Astrocyte (in vitro differentiated cells and primary cell): ENCODE results near the gene FLVCR1. TPM values are rescaled to one million over a fixed set of nuclear protein-coding genes. Genes with fewer than 3 reads are reported as not detected.

Experiments
- DNase-seq: peaks from one replicate; pipeline ENCODE4 v3.0.0-alpha.2; 2010; ENCODE audit warnings: low read depth
- FAIRE-seq: peaks from 2 replicates; lab custom pipeline; 2011; peaks lifted over from hg19 to GRCh38; lab: Jason Lieb, UNC
- H2AFZ ChIP-seq: 2 replicates; pipeline ENCODE4 v1.6.0; 2012; ENCODE audit warnings: low read depth, low read length, inconsistent platforms
- H3K27ac ChIP-seq: 2 replicates; pipeline ENCODE4 v1.5.1; 2011; ENCODE audit warnings: low read depth, low read length, inconsistent platforms
- H3K27me3 ChIP-seq: 2 replicates; pipeline ENCODE4 v1.6.0; 2011; ENCODE audit warnings: low read length, inconsistent platforms; ENCODE audit not compliant: insufficient read depth
- H3K36me3 ChIP-seq: 2 replicates; pipeline ENCODE4 v1.5.1; 2011; ENCODE audit warnings: low read length, inconsistent platforms; ENCODE audit not compliant: insufficient read depth
- H3K4me1 ChIP-seq: 2 replicates; pipeline ENCODE4 v1.5.1; 2011; ENCODE audit warnings: low read length, inconsistent platforms; ENCODE audit not compliant: insufficient read depth
- H3K4me2 ChIP-seq: 2 replicates; pipeline ENCODE4 v1.6.0; 2012; ENCODE audit warnings: low read length, inconsistent platforms
- H3K4me3 ChIP-seq: 2 replicates; pipeline ENCODE4 v1.5.1; 2011; ENCODE audit warnings: low read depth, mild to moderate bottlenecking, low read length, inconsistent platforms; ENCODE audit not compliant: insufficient read depth
- H3K79me2 ChIP-seq: 2 replicates; pipeline ENCODE4 v1.6.0; 2012; ENCODE audit warnings: mild to moderate bottlenecking, low read length, inconsistent platforms; ENCODE audit not compliant: insufficient read depth
- H3K9ac ChIP-seq: 2 replicates; pipeline ENCODE4 v1.6.0; 2012; ENCODE audit warnings: mild to moderate bottlenecking, low read length, inconsistent platforms
- H3K9me3 ChIP-seq: 2 replicates; pipeline ENCODE4 v1.5.1; 2012; ENCODE audit warnings: low read depth, mild to moderate bottlenecking, low read length, inconsistent platforms; ENCODE audit not compliant: insufficient read depth
- H4K20me1 ChIP-seq: 2 replicates; pipeline ENCODE4 v1.6.0; 2012; ENCODE audit warnings: low read length, inconsistent platforms; ENCODE audit not compliant: insufficient read depth
- H3K27ac Mint-ChIP-seq: one replicate; pipeline ENCODE4 v1.8.0; 2021; ENCODE audit warnings: mild to moderate bottlenecking, mixed read lengths; ENCODE audit not compliant: unreplicated experiment
- H3K27me3 Mint-ChIP-seq: one replicate; pipeline ENCODE4 v1.8.0; 2021; ENCODE audit warnings: low read depth, mixed read lengths; ENCODE audit not compliant: unreplicated experiment
- H3K36me3 Mint-ChIP-seq: one replicate; pipeline ENCODE4 v1.8.0; 2021; ENCODE audit warnings: low read depth, mixed read lengths; ENCODE audit not compliant: unreplicated experiment
- H3K4me1 Mint-ChIP-seq: one replicate; pipeline ENCODE4 v1.8.0; 2021; ENCODE audit warnings: low read depth, mixed read lengths; ENCODE audit not compliant: unreplicated experiment
- H3K4me3 Mint-ChIP-seq: one replicate; pipeline ENCODE4 v1.8.0; 2021; ENCODE audit warnings: mild to moderate bottlenecking, moderate library complexity, mixed read lengths; ENCODE audit not compliant: unreplicated experiment
- H3K9me3 Mint-ChIP-seq: one replicate; pipeline ENCODE4 v1.8.0; 2021; ENCODE audit warnings: mild to moderate bottlenecking, mixed read lengths; ENCODE audit not compliant: unreplicated experiment
- CTCF ChIP-seq: IDR thresholded peaks from 2 replicates; pipeline ENCODE4 v1.5.1; 2011; ENCODE audit warnings: low read depth, mild to moderate bottlenecking, inconsistent platforms, low read length, moderate library complexity; ENCODE audit not compliant: insufficient read depth
- EZH2 ChIP-seq: IDR thresholded peaks from 2 replicates; pipeline ENCODE4 v1.6.1; 2012; ENCODE audit warnings: mild to moderate bottlenecking, low read length, inconsistent platforms; ENCODE audit not compliant: insufficient read depth
- total RNA-seq: library from RNA; stranded (reverse); gene quantifications from 2 replicates; pipeline ENCODE4 v1.2.1, GENCODE V29; 2021

The FLVCR1 gene
- total RNA-seq, 1 donor from 2014 or later = 8.1 TPM

GRCh38 chr1:212822956-212823355 lies 35.1 kb upstream of the FLVCR1 start:
- H4K20me1 ChIP-seq = no peaks in the 10 kb centered on the region
- no peak for FAIRE-seq
- no peaks in the 10 kb centered on the region for H3K4me1 Mint-ChIP-seq
- H3K4me3 ChIP-seq = no peak overlapping the region
- H3K27me3 Mint-ChIP-seq = no peaks in the 10 kb centered on the region
- H3K4me1 ChIP-seq = no peaks in the 10 kb centered on the region
- H3K9me3 Mint-ChIP-seq = peaks cover 21% of the 10 kb centered on the region
- H3K27ac ChIP-seq = no peak overlapping the region
- TF ChIP-seq CTCF (no peak), EZH2 (no peak)
- no peak for DNase-seq
- H3K9ac ChIP-seq = no peak overlapping the region
- H2AFZ ChIP-seq = no peak overlapping the region
- no peak overlapping the region for H3K27ac Mint-ChIP-seq
- H3K4me3 Mint-ChIP-seq = no peak overlapping the region
- no peaks in the 10 kb centered on the region for H3K79me2 ChIP-seq
- H3K36me3 Mint-ChIP-seq = peaks cover 3% of the 10 kb centered on the region
- no peaks in the 10 kb centered on the region for H3K36me3 ChIP-seq
- no peak overlapping the region for H3K4me2 ChIP-seq
- peaks cover 16% of the 10 kb centered on the region for H3K9me3 ChIP-seq
- H3K27me3 ChIP-seq = no peaks in the 10 kb centered on the region

DNA sequence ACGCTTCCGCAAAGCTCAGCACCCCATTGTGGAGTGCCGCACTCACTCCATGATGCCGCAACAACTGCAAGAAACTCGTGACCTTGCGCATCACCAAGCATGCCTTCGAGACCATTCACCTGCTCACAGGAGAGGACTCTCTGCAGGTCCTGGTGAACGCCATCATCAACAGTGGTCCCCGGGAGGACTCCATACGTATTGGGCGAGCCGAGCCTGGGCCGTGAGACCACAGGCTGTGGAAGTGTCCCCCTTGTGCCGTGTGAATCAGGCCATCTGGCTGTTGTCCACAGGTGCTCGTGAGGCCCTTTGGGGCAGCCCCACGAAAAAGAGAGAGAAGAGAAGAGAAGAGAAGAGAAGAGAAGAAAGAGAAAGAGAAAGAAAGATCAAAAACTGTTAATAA lies 33.9 kb upstream of the FLVCR1 start:
- no peak for DNase-seq
- Histone ChIP-seq H3K36me3 (no peaks in the 10 kb centered on the region), H4K20me1 (no peaks in the 10 kb centered on the region), H3K27me3 (no peaks in the 10 kb centered on the region), H3K9me3 (peaks cover 16% of the 10 kb centered on the region), H3K4me3 (no peak overlapping the region), H3K9ac (no peak overlapping the region), H2AFZ (no peak overlapping the region), H3K4me2 (no peak overlapping the region), H3K27ac (no peak overlapping the region), H3K79me2 (no peaks in the 10 kb centered on the region), H3K4me1 (no peaks in the 10 kb centered on the region)
- no peak for TF ChIP-seq EZH2
- no peak for TF ChIP-seq CTCF
- peaks cover 21% of the 10 kb centered on the region for H3K9me3 Mint-ChIP-seq
- no peak overlapping the region for H3K4me3 Mint-ChIP-seq
- H3K27ac Mint-ChIP-seq = no peak overlapping the region
- no peaks in the 10 kb centered on the region for H3K4me1 Mint-ChIP-seq
- no peaks in the 10 kb centered on the region for H3K27me3 Mint-ChIP-seq
- no peak for FAIRE-seq
- peaks cover 3% of the 10 kb centered on the region for H3K36me3 Mint-ChIP-seq

GRCh38 chr1:212825798-212826452 lies 32.1 kb upstream of the FLVCR1 start:
- Histone ChIP-seq H3K27ac (no peak overlapping the region), H3K9me3 (peaks cover 16% of the 10 kb centered on the region), H3K79me2 (no peaks in the 10 kb centered on the region), H3K4me1 (no peaks in the 10 kb centered on the region), H3K36me3 (no peaks in the 10 kb centered on the region), H4K20me1 (no peaks in the 10 kb centered on the region), H2AFZ (no peak overlapping the region), H3K4me2 (no peak overlapping the region), H3K9ac (no peak overlapping the region), H3K27me3 (no peaks in the 10 kb centered on the region), H3K4me3 (no peak overlapping the region)
- no peaks in the 10 kb centered on the region for H3K4me1 Mint-ChIP-seq
- no peak for TF ChIP-seq EZH2
- TF ChIP-seq CTCF = no peak
- no peak for DNase-seq
- no peak overlapping the region for H3K27ac Mint-ChIP-seq
- H3K9me3 Mint-ChIP-seq = peaks cover 21% of the 10 kb centered on the region
- peaks cover 3% of the 10 kb centered on the region for H3K36me3 Mint-ChIP-seq
- H3K4me3 Mint-ChIP-seq = no peak overlapping the region
- no peaks in the 10 kb centered on the region for H3K27me3 Mint-ChIP-seq
- FAIRE-seq = no peak
